Muscle layer of duodenum (tissue), 2 donors: ENCODE results near the gene SLC2A10.

Source experiments
- H3K27ac ChIP-seq: one replicate; pipeline ENCODE4 v1.7.0; 2013; ENCODE audit warnings: mild to moderate bottlenecking, low read length
- H3K27me3 ChIP-seq: one replicate; pipeline ENCODE4 v1.7.0; 2013; ENCODE audit warnings: low read depth, mild to moderate bottlenecking, control low read depth, low read length
- H3K36me3 ChIP-seq, 2 donors: one replicate each; pipeline ENCODE4 v1.7.0; 2013; ENCODE audit warnings: low read length in 2 of 2, control low read depth in 1 of 2, mild to moderate bottlenecking in 1 of 2; ENCODE audit not compliant: insufficient read depth in 2 of 2, control insufficient read depth in 1 of 2
- H3K4me1 ChIP-seq, 2 donors: one replicate each; pipeline ENCODE4 v1.7.0; 2013; ENCODE audit warnings: low read length in 2 of 2, mild to moderate bottlenecking in 2 of 2, control low read depth in 1 of 2, moderate library complexity in 1 of 2; ENCODE audit not compliant: insufficient read depth in 2 of 2, control insufficient read depth in 1 of 2
- H3K4me3 ChIP-seq, 2 donors: one replicate each; pipeline ENCODE4 v1.7.0; 2013; ENCODE audit warnings: low read length in 2 of 2, low read depth in 1 of 2, mild to moderate bottlenecking in 1 of 2
- H3K9me3 ChIP-seq, 2 donors: one replicate each; pipeline ENCODE4 v1.7.0; 2013; ENCODE audit warnings: low read length in 2 of 2, control low read depth in 1 of 2, mild to moderate bottlenecking in 1 of 2; ENCODE audit not compliant: control insufficient read depth in 1 of 2
- donor health status: healthy.

Gene SLC2A10

DNA sequence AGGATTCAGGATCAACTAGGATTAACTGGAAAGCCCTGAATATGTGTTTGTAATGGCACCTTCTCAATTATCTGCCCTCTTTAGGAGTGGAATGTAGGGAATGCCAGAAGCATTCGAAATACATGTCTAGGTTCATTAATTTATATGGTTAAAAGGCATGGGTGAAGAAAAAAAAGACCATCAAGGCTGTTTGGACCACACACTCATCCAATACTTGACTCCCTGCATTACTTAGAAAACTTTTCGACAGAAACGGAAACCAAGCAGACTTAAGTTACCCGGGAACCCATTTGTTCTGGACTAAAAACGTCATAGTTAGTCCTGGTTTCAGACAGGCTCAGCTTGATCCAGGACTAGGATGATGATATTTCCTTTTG, 33.2 kb downstream of the SLC2A10 start:
- Histone ChIP-seq H3K4me1 (no peaks in the 10 kb centered on the region), H3K27me3 (peaks cover 6% of the 10 kb centered on the region), H3K9me3 (no peaks in the 10 kb centered on the region), H3K27ac (no peak overlapping the region), H3K36me3 (no peaks in the 10 kb centered on the region), H3K4me3 (no peak overlapping the region)

DNA sequence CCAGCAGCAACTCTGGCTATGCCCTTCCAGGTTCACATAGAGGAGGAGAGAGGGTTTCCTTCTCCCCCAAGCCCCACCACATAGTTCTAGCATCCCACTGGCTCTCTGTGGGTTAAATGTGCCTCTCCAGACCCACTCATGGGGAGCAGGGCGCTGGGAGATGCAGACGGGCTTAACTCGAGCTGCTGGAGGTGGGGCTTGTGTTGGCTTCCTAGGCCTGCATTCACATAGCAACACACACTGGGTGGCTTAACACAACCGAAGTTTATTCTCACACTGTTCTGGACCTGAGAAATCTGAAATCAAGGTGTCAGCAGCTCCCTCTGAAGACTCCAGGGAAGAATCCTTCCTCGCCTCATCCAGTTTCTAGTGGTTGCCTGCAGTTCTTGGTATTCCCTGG, 33.6 kb downstream of the SLC2A10 start:
- peaks cover 6% of the 10 kb centered on the region for H3K27me3 ChIP-seq
- H3K36me3 ChIP-seq: no peaks in the 10 kb centered on the region
- H3K4me3 ChIP-seq: no peak overlapping the region
- H3K4me1 ChIP-seq: no peaks in the 10 kb centered on the region
- no peak overlapping the region for H3K27ac ChIP-seq
- no peaks in the 10 kb centered on the region for H3K9me3 ChIP-seq

DNA sequence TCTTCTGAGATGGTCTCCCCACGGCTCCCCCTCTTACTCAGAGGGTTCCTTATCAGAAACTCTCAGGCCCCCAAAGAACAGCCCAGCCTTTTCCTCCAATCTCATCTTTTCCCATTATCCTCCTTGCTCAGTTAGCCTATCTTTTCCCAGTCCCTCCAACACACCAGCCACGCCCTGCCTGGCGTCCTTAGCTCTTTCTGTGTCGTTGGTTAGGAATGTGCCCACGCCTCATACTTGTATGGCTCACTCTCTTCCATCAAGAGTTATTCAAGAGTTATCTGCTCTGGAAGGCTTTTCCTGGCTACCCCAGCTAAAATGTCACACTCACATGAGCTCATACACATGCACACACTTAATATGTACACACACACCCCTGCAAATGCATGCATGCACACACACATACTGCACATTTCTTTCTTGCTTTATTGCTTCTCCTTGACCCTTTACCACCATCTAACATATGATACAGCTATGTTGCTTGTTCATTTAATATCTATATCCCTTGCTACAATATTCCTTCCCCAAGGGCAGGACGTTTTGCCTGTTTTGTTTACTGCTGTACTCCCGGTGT, 37.6 kb downstream of the SLC2A10 start:
- Histone ChIP-seq H3K9me3 (no peaks in the 10 kb centered on the region), H3K4me3 (no peak overlapping the region)

DNA sequence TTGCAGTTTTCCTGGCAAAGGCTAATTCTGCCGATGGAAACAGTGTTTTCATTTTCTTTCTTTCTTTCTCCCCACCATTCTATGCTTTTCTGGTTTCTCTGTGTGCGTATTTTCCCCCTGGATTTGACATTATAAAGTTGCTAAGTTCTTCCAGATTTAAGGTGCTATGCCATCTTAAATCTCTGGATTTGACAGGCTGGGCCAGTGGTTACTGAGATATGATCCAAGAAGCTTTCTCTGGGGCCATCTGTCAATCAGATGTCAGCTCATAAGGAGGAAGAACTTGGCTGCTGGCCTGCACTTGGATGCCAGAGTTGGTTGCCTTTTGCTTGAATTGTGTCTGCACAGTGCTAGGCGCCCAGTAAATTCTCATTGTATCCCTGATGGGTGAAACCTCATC, 39.7 kb downstream of the SLC2A10 start:
- H3K4me3 ChIP-seq: no peak overlapping the region
- no peak overlapping the region for H3K27ac ChIP-seq
- peaks cover 6% of the 10 kb centered on the region for H3K27me3 ChIP-seq

More for the DNA sequence above, 37.6 kb downstream of the SLC2A10 start:
- Histone ChIP-seq H3K36me3 (no peaks in the 10 kb centered on the region), H3K27ac (no peak overlapping the region), H3K27me3 (peaks cover 6% of the 10 kb centered on the region), H3K4me1 (no peaks in the 10 kb centered on the region)

DNA sequence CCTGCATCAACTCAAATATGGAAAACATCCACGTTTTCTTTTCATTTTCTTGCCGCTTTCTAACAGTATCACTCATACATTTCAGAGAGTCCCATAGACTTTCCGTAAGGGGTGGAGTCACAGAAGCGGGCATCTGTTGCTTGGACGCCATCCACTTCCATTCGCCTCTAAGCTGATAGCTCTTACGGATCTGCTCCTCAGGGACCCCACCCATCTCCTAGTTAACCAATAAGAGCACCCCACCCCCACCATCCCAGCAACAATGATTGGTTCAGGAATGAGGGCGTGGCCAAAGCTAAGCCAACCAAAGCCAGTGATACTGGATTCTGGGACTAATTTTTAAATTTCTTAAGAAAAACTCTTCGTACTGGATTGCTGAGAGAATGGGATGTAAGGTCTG, 42.4 kb downstream of the SLC2A10 start:
- Histone ChIP-seq H3K27ac (no peak overlapping the region), H3K36me3 (no peaks in the 10 kb centered on the region), H3K9me3 (no peaks in the 10 kb centered on the region), H3K4me1 (no peaks in the 10 kb centered on the region), H3K4me3 (no peak overlapping the region), H3K27me3 (peaks cover under 1% of the 10 kb centered on the region)

More for the DNA sequence above, 39.7 kb downstream of the SLC2A10 start:
- Histone ChIP-seq H3K4me1 (no peaks in the 10 kb centered on the region), H3K36me3 (no peaks in the 10 kb centered on the region), H3K9me3 (no peaks in the 10 kb centered on the region)

DNA sequence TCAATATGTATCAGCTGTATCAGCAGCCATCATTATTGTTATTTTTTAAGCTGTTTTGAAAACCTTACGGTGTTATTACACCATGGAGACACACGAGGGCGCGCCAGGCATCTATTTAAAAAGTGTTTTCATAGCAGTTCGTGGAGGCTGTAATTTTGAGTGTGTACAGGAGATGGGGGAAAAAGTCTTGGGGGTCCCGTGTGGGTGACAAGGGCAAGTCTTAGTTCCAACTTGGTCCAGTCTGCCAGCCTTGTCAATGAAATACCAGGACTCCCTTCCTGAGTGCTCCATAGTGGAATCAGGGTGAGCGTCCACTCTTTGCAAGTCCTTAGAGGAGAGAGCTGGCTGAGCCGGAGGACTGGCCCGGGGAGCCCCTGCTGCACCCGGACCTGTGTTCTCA, 43.3 kb downstream of the SLC2A10 start:
- Histone ChIP-seq H3K4me1 (no peaks in the 10 kb centered on the region), H3K27ac (no peak overlapping the region), H3K36me3 (no peaks in the 10 kb centered on the region), H3K9me3 (no peaks in the 10 kb centered on the region), H3K27me3 (no peaks in the 10 kb centered on the region), H3K4me3 (no peak overlapping the region)

DNA sequence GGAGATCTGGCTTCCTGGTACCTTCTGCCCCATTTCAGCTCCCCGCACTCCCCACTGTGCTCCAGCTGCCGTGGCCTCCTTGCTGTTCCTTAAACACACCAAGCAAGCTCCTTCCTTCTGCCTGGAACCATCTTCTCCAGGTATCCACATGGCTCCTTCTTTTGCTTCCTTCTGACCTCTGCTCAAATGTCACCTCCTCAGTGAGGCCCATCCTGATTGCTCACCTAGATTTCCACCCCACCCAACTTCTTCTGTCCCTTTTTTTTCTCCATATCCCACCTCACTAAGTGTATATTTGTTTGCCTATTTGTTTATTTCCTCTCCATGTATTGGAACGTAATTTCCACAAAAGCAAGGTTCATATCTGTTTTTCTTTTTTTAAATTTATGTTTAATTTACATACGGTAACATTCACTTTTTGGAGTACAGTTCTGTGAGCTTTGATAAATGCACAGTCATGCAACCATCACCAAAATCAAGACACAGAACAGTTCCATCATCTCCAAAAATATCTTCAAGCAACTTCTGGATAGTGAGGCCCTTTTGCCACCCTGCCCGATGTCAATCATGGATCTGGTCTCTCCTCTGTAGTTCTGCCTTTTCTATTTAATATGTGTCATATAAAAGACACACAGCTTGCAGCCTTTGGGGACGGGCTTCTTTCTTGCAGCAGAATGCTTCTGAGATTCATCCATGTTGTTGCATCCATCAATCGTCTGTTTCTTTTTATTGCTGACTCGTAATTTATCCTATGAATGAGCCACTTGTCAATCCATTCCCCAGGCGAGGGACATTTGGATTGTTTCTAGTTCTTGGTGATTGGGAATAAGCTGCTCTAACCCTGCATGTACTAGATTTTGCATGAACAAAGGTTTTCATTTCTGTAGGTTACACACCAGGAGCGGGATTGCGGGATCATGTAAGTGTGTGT, 46.3 kb downstream of the SLC2A10 start:
- H3K27me3 ChIP-seq: no peaks in the 10 kb centered on the region
- H3K27ac ChIP-seq: no peak overlapping the region
- H3K4me3 ChIP-seq: no peak overlapping the region
- no peaks in the 10 kb centered on the region for H3K9me3 ChIP-seq
- no peaks in the 10 kb centered on the region for H3K4me1 ChIP-seq
- no peaks in the 10 kb centered on the region for H3K36me3 ChIP-seq

DNA sequence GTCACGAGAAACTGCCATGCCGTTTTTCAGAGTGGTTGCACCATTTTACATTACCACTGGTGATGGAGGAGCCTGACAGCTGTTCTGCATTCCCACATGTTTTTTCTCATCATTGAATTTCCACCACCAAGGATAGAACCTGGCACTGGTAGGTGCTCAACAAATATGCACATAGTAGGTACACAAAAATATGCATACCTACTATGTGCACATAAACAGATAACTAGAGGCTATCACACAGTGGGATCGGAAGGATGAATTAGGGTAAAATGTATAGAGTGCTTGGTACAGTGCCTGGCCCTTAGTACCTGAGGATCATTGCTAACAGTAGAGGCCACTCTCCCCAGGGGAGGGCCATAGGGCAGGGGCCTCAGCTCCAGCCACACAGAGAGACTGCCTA, 47.0 kb downstream of the SLC2A10 start:
- H3K36me3 ChIP-seq: no peaks in the 10 kb centered on the region
- H3K9me3 ChIP-seq: no peaks in the 10 kb centered on the region
- H3K27me3 ChIP-seq: no peaks in the 10 kb centered on the region
- H3K27ac ChIP-seq: no peak overlapping the region
- no peaks in the 10 kb centered on the region for H3K4me1 ChIP-seq
- no peak overlapping the region for H3K4me3 ChIP-seq

DNA sequence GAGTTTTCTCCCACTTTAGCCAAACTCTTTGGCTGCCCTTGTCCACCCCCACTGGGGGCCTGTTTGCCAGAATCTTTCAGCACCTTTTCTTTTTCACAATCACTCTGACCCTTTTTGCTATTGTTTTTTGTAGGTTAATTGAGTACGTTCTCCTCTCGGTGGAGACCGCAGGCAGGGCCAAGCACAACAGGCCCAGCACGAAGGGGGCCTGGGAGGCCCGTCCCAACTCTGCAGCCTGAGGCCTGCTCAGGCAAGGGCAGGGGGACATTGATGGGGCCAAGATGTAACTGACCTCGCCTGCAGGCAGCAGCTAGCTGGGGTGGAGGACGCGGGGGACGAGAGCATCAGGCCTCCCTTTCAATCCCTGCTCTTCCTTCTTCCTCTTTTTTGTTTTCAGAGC, 47.7 kb downstream of the SLC2A10 start:
- H3K36me3 ChIP-seq: no peaks in the 10 kb centered on the region
- H3K27me3 ChIP-seq: no peaks in the 10 kb centered on the region
- H3K4me3 ChIP-seq: no peak overlapping the region
- no peaks in the 10 kb centered on the region for H3K4me1 ChIP-seq
- H3K27ac ChIP-seq: no peak overlapping the region
- no peaks in the 10 kb centered on the region for H3K9me3 ChIP-seq

DNA sequence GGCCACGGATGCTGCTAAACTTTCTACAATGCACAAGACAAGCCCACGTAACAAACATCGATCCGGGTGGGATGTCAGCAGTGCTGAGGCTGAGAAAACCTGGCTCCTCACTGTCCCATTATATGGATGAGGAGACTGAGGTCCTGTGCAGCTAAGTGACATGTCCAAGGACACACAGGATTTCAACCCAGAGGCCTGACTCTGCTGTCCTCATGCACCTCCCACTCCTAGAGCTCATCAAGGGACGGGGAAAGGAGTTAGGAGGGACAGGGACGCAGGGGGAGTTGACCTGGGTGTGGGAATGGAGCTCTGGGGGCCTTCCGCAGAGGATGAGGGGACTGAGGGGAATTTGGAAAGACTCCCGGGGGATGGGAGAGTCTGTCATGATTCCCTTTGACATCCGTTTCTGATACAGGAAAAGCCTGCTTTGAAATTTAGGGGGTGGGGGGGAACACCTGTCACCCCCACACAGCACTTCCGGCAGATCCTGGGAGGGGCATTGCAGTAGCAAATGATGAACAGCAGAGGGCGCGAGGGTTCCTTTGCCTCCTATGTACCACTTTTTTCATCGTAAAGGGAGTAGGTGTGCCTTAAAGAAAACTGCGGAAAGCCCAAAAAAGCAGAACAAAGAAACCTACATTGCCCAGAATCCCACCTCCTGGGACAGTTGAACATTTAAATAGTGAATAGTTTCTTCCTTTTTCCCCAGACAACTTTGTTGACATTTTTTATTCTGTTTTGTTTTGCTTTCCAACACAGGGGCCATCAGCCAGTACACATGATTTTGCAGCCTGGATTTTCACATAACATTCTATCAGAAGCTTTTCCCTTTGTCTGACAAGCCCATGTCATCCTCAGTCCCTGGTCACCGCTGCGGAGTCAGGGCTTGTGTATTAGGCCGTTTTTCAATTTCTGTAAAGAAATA, 48.6 kb downstream of the SLC2A10 start:
- H3K36me3 ChIP-seq: no peaks in the 10 kb centered on the region
- no peak overlapping the region for H3K4me3 ChIP-seq
- H3K9me3 ChIP-seq: no peaks in the 10 kb centered on the region
- no peak overlapping the region for H3K27ac ChIP-seq
- H3K27me3 ChIP-seq: no peaks in the 10 kb centered on the region
- no peaks in the 10 kb centered on the region for H3K4me1 ChIP-seq
